ENCODE results near the gene ADRA2B. TPM values are rescaled to one million over a fixed set of nuclear protein-coding genes. Genes with fewer than 3 reads are reported as not detected.
"Not testable (repeated sequence)": the region's sequence is repeated elsewhere in the genome, so short reads cannot be mapped to it uniquely, and the experiment has no call there.

ADRA2B gene
- total RNA-seq, 6 donors from 2014 or later: 0.15 to 1.0 (median 0.31) TPM

DNA sequence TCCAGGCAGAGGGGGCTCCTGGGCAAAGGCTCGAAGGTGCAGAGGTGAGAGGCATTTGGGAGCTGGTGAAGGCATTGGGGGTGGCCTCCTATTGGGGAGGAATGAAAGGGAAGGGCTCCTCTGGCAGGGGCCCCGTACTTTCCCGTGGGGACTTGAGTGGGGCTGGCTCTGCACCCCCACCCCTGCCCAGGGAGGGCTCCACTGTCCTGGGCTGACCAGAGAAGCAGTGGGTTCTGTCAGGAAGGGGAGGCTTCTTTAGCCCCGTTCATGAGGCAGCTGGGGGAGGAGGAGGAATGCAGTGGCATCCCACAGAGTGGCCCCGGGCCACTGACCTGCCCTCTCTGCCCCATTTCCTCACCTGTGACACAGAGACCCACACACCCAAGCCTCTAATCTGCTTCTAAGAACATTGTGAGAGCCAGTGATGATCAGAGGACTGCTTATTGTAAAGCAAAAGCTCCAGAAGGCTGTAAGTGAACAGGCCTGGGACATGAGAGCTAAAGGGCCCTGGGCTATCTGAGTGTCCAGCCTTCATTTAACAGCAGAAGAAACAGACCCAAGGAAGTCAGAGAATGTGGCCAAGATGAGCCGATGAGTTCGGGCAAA, 43.1 kb downstream of the ADRA2B start:
- TF ChIP-seq, protein P1, sequence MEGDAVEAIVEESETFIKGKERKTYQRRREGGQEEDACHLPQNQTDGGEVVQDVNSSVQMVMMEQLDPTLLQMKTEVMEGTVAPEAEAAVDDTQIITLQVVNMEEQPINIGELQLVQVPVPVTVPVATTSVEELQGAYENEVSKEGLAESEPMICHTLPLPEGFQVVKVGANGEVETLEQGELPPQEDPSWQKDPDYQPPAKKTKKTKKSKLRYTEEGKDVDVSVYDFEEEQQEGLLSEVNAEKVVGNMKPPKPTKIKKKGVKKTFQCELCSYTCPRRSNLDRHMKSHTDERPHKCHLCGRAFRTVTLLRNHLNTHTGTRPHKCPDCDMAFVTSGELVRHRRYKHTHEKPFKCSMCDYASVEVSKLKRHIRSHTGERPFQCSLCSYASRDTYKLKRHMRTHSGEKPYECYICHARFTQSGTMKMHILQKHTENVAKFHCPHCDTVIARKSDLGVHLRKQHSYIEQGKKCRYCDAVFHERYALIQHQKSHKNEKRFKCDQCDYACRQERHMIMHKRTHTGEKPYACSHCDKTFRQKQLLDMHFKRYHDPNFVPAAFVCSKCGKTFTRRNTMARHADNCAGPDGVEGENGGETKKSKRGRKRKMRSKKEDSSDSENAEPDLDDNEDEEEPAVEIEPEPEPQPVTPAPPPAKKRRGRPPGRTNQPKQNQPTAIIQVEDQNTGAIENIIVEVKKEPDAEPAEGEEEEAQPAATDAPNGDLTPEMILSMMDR (IDR thresholded peaks at IDR 0.05): no peak
- TF ChIP-seq POLR2A (IDR thresholded peaks at IDR 0.05) (no peak), POLR2AphosphoS5 (IDR thresholded peaks at IDR 0.05) (no peak), EP300 (IDR thresholded peaks at IDR 0.05) (no peak)
- no peaks in the 10 kb centered on the region for H3K4me1 ChIP-seq
- H3K27ac ChIP-seq: no peak overlapping the region
- DNase-seq (no peak), ATAC-seq (ENCODE audit: low FRiP score in 2 of 2) (no peak)
- no peaks in the 10 kb centered on the region for H3K27me3 ChIP-seq
- H3K36me3 ChIP-seq: no peaks in the 10 kb centered on the region
- peaks cover 0 to 15% (median 3%) of the 10 kb centered on the region in 4 donors for H3K9me3 ChIP-seq
- WGBS, 2 donors: 75% methylated on average over 6 to 7 of the region's 7 CpGs
- no peak overlapping the region for H3K4me3 ChIP-seq

DNA sequence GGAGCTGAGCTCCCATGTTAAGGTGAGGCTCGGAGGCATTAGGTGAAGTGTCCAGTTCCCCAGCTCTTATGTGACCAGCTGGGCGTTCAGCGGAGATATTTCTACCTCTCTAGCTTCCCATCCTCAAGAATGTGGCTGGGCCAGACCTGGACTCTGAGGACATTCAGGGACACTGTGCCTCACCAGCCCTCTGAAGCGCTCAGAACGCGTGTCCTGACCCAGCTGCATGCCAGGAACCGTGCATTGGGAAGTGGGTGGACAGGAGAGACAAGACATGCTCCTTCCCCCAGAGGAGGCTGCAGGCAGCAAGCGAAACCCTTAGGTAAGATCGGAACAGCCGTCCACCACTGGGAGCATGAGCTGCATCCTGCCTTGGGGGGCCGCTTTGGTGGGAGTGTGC, 43.6 kb downstream of the ADRA2B start:
- no peaks in the 10 kb centered on the region for H3K27me3 ChIP-seq
- H3K27ac ChIP-seq: no peak overlapping the region
- H3K9me3 ChIP-seq: peaks cover 0 to 15% (median 3%) of the 10 kb centered on the region in 4 donors
- WGBS, 2 donors: 68 to 80% methylated on average over 10 to 11 of the region's 11 CpGs
- no peak for DNase-seq
- no peak overlapping the region for H3K4me3 ChIP-seq
- peak in 1 of 2 donors; percentile 50 for ATAC-seq (ENCODE audit: low FRiP score in 2 of 2)
- H3K36me3 ChIP-seq: no peaks in the 10 kb centered on the region
- TF ChIP-seq POLR2A (IDR thresholded peaks at IDR 0.05): no peak
- no peak for TF ChIP-seq EP300 (IDR thresholded peaks at IDR 0.05)
- TF ChIP-seq, protein P1 (IDR thresholded peaks at IDR 0.05): no peak
- TF ChIP-seq POLR2AphosphoS5 (IDR thresholded peaks at IDR 0.05): no peak
- no peaks in the 10 kb centered on the region for H3K4me1 ChIP-seq

- H3K27me3 ChIP-seq; DNase-seq; H3K4me3 ChIP-seq; H3K36me3 ChIP-seq; ATAC-seq (ENCODE audit: low FRiP score in 2 of 2); H3K27ac ChIP-seq; H3K4me1 ChIP-seq: not testable (repeated sequence)
- H3K9me3 ChIP-seq: peaks cover 0 to 11% (median under 1%) of the 10 kb centered on the region in 4 donors
- WGBS, 2 donors: 70 to 80% methylated on average over 6 to 8 of the region's 8 CpGs
Measured at GRCh38 chr2:96071977-96072491, 44.3 kb downstream of the ADRA2B start.

GRCh38 chr2:96071087-96071976, 45.0 kb downstream of the ADRA2B start:
- WGBS, 2 donors: 90 to 92% methylated on average over 4 to 14 of the region's 16 CpGs
- H3K27ac ChIP-seq; H3K27me3 ChIP-seq; H3K4me1 ChIP-seq; H3K4me3 ChIP-seq; DNase-seq; H3K36me3 ChIP-seq; H3K9me3 ChIP-seq; ATAC-seq (ENCODE audit: low FRiP score in 2 of 2): not testable (repeated sequence)

DNA sequence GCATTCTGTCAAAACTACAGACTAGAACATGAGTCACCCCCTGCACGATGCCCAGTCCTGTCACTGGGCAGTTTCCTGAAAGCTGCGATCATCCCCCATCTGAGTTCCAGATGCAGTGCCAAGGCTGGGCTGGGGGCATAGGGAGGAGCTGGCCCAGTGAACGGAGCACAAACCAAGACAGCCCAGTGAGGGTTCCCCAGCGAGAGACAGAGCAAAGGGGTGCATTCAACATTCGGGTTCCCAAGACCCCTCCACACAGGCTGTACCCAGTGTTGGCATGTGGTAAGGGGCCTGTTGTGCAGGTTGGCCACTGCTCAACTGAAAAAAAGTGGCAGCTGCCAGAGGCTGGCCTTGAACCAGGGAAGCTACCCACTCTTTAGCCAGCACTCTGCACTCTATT, 46.0 kb downstream of the ADRA2B start:
- WGBS, 2 donors: 88% methylated on average over 5 of the region's 5 CpGs; no CpG with 5 or more reads in 1 of the 2 donors
- ATAC-seq (ENCODE audit: low FRiP score in 2 of 2); H3K27me3 ChIP-seq; H3K27ac ChIP-seq; H3K9me3 ChIP-seq; H3K4me1 ChIP-seq; H3K36me3 ChIP-seq; H3K4me3 ChIP-seq; DNase-seq: not testable (repeated sequence)

GRCh38 chr2:96069878-96070277, 46.5 kb downstream of the ADRA2B start:
- DNase-seq; H3K4me3 ChIP-seq; H3K4me1 ChIP-seq; H3K27me3 ChIP-seq; H3K9me3 ChIP-seq; H3K27ac ChIP-seq; H3K36me3 ChIP-seq; ATAC-seq (ENCODE audit: low FRiP score in 2 of 2): not testable (repeated sequence)
- WGBS, 2 donors: 57 to 66% methylated on average over 5 to 6 of the region's 8 CpGs

DNA sequence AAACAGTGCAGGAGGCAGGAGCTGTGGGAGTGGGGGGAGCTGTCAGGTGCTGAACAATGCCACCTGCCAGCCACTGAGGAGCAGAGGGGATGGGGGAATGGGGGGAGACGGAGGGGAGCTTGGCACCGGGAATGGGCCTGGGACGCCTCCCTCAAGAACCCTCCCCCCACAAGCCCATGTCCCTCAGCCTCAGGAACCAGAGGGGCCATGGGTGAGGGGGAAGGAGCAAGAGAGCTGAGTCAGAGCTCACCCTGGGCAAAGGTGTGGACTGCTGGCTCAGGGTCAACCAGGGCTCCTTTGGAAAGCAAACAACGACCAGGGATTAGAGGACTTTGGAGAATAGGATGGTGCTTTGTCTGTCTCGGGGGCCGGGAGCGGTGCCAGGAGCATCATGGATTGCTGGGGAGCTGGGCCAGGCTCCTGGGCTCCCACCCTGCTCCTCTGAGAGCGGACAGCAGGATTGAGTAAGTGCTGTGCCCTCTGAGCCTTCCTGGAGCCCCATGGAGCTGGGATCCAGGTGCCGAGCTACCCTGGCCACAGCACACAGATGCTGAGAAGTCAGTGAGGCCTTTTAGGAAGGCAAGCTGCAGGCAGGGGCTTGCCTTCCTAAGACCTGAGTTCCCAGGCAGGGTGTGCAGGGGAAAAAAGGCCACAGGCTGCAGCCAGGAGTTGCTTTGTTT, 48.3 kb downstream of the ADRA2B start:
- not testable (repeated sequence) for ATAC-seq (ENCODE audit: low FRiP score in 2 of 2); DNase-seq; H3K4me3 ChIP-seq; H3K36me3 ChIP-seq; H3K9me3 ChIP-seq; H3K4me1 ChIP-seq; H3K27me3 ChIP-seq; H3K27ac ChIP-seq
- 67 to 83% methylated on average over 3 to 9 of the region's 9 CpGs for WGBS, 2 donors

DNA sequence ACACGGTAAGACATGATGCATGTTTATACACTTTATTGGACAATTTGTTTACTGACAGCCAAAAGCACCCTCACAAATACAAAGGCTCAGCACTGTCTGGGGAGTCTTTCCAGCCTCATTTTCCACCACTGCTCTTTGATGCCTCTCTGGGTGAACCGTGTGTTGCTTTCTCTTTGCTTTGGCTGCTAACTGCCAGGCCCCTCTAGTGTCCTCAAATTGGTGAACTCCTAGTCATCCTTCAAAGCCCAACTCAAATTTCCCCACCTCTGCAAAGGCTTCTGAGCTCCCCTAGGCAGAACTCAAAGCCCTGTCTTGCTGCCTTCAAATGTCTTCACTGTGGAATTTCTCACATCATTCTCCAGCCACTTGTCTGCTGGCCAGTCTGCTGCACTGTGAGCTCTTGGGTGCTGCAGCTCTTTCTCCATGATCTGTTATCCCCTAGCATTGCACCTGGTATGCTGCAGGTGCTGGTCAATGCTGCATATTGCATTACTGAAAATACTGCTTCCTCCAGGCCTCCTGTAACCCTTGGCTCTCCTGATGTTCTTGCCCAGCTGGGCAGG, 49.2 kb downstream of the ADRA2B start:
- not testable (repeated sequence) for H3K9me3 ChIP-seq; H3K4me3 ChIP-seq; H3K27ac ChIP-seq; ATAC-seq (ENCODE audit: low FRiP score in 2 of 2); H3K27me3 ChIP-seq; H3K4me1 ChIP-seq; DNase-seq; H3K36me3 ChIP-seq
- 77 to 82% methylated on average over 2 of the region's 2 CpGs for WGBS, 2 donors

- H3K36me3 ChIP-seq; H3K27ac ChIP-seq; DNase-seq; H3K27me3 ChIP-seq; H3K4me1 ChIP-seq; H3K9me3 ChIP-seq; ATAC-seq (ENCODE audit: low FRiP score in 2 of 2); H3K4me3 ChIP-seq: not testable (repeated sequence)
- WGBS, 2 donors: 81% methylated on average over 6 of the region's 7 CpGs; no CpG with 5 or more reads in 1 of the 2 donors
Measured at GRCh38 chr2:96066511-96066910, 49.9 kb downstream of the ADRA2B start.

Data from upper lobe of left lung (tissue), 6 donors.